Hematopoietic multipotent progenitor cell treated with erythropoietin and hydrocortisone succinate and interleukin-3 and kit ligand, for 15 days (in vitro differentiated cells): ENCODE measurements around the gene LRRFIP1.
"Not testable (repeated sequence)": the region's sequence is repeated elsewhere in the genome, so short reads cannot be mapped to it uniquely, and the experiment has no call there.

Experiments
- DNase-seq: peaks from one replicate; pipeline ENCODE4 v3.0.0-alpha.2; 2015; ENCODE audit warnings: low spot score

Gene LRRFIP1

GRCh38 chr2:237746302-237747080, 119.1 kb downstream of the LRRFIP1 start:
- no peak for DNase-seq

- no peak for DNase-seq
Observed at GRCh38 chr2:237747189-237747588, 119.8 kb downstream of the LRRFIP1 start.

GRCh38 chr2:237749002-237749401, 121.6 kb downstream of the LRRFIP1 start:
- no peak for DNase-seq

GRCh38 chr2:237749961-237750360, 122.6 kb downstream of the LRRFIP1 start:
- no peak for DNase-seq

GRCh38 chr2:237750441-237750840, 123.1 kb downstream of the LRRFIP1 start:
- DNase-seq, result not testable (repeated sequence)

GRCh38 chr2:237752761-237753165, 125.4 kb downstream of the LRRFIP1 start:
- no peak for DNase-seq

- no peak for DNase-seq
Observed at GRCh38 chr2:237754182-237754581, 126.8 kb downstream of the LRRFIP1 start.

- no peak for DNase-seq
Observed at GRCh38 chr2:237754626-237755248, 127.3 kb downstream of the LRRFIP1 start.

- DNase-seq, result no peak
Observed at GRCh38 chr2:237757616-237758015, 130.2 kb downstream of the LRRFIP1 start.

- DNase-seq, result no peak
Observed at GRCh38 chr2:237758185-237758584, 130.8 kb downstream of the LRRFIP1 start.

GRCh38 chr2:237759176-237759575, 131.8 kb downstream of the LRRFIP1 start:
- DNase-seq, result no peak

- DNase-seq, result no peak
Observed at GRCh38 chr2:237760506-237761502, 133.4 kb downstream of the LRRFIP1 start.

- not testable (repeated sequence) for DNase-seq
Observed at GRCh38 chr2:237762291-237763182, 135.2 kb downstream of the LRRFIP1 start.

GRCh38 chr2:237763812-237764211, 136.4 kb downstream of the LRRFIP1 start:
- no peak for DNase-seq

GRCh38 chr2:237765122-237765521, 137.7 kb downstream of the LRRFIP1 start:
- not testable (repeated sequence) for DNase-seq

GRCh38 chr2:237765875-237766274, 138.5 kb downstream of the LRRFIP1 start:
- no peak for DNase-seq

- DNase-seq, result no peak
Observed at GRCh38 chr2:237766340-237766739, 139.0 kb downstream of the LRRFIP1 start.

GRCh38 chr2:237772513-237772912, 145.1 kb downstream of the LRRFIP1 start:
- DNase-seq, result no peak

- DNase-seq, result no peak
Observed at GRCh38 chr2:237773826-237774225, 146.4 kb downstream of the LRRFIP1 start.

- DNase-seq, result peak; percentile 50
Observed at GRCh38 chr2:237774811-237775553, 147.6 kb downstream of the LRRFIP1 start.

- DNase-seq, result no peak
Observed at GRCh38 chr2:237779521-237779920, 152.1 kb downstream of the LRRFIP1 start.
